ENCODE results near the gene PSMA6. TPM values are rescaled to one million over a fixed set of nuclear protein-coding genes. Genes with fewer than 3 reads are reported as not detected.
A peak's percentile ranks its signal among the peaks of the same experiment; 100 is the strongest.
"Not testable (repeated sequence)": the region's sequence is repeated elsewhere in the genome, so short reads cannot be mapped to it uniquely, and the experiment has no call there.

Gene PSMA6
- total RNA-seq, 3 donors from 2014 or later (not counting 1 experiment from before 2014, with no cell fraction given), result 130 to 141 (median 139) TPM

DNA sequence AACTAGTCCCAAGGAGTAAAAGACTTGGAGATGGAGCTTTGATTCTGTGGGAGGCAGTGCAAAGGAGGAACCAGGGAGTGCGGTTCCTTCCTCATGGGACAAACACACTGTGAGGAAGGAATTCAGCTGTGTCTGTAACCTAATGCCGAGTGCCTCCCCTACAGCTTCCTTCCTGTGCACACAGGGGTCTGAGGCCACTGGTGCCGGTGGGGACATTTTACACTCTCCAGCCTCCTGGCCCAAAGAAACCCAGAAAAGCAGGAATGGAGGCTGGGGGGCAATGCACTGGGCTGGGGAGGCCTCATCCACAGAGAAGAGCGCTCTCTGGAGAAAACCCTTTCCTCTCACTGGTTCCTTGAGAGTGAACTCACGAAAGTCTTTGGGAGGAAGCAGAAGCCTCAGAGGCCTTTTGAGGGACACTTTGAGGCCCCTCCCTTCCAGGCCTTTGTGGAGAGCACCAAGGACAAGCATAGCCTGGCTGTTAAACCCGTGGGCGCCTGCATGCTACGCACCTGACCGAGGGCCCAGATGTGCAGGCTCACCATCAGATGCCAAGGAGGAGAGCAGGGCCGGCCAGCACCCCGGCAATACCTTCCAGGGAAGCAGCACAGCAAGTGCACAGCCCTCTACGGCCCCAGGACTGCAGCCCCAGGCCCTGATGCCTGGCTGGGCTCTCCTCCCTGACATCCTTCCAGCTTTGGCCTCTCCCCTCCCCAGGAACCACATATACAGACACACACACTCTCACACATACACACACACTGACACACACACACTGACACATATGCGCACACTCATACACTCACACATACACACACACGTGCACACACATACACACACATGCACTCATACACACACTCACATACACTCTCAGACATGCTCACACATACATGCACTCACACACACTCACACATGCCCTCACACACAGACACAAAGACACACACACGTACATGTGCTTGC lies 60.4 kb downstream of the PSMA6 start:
- no peaks in the 10 kb centered on the region for H3K27me3 ChIP-seq (ENCODE audit: control insufficient read depth, insufficient read depth, low read length)
- H3K4me3 ChIP-seq (ENCODE audit: low read length), result no peak overlapping the region
- no peak for DNase-seq
- Mint-ChIP-seq H3K27me3 (ENCODE audit: low read depth in 2 of 2) (no peaks in the 10 kb centered on the region), H3K4me1 (peaks cover 16 to 24% of the 10 kb centered on the region in 2 donors), H3K36me3 (no peaks in the 10 kb centered on the region), H3K4me3 (no peak overlapping the region), H3K9me3 (no peaks in the 10 kb centered on the region), H3K27ac (peak overlapping the region in 1 of 2 donors; percentile 3)
- intact Hi-C loops (cut with micrococcal nuclease), result no loop called here
- no peak for ATAC-seq
- H3K27ac ChIP-seq (ENCODE audit: low read length), result no peak overlapping the region
- no peaks in the 10 kb centered on the region for H3K9me3 ChIP-seq (ENCODE audit: control insufficient read depth, insufficient read depth, low read length)
- WGBS (ENCODE audit: insufficient coverage), result 58% methylated on average over 14 of the region's 15 CpGs
- no peaks in the 10 kb centered on the region for H3K36me3 ChIP-seq (ENCODE audit: control insufficient read depth, insufficient read depth, low read length)
- TF ChIP-seq, protein P1, sequence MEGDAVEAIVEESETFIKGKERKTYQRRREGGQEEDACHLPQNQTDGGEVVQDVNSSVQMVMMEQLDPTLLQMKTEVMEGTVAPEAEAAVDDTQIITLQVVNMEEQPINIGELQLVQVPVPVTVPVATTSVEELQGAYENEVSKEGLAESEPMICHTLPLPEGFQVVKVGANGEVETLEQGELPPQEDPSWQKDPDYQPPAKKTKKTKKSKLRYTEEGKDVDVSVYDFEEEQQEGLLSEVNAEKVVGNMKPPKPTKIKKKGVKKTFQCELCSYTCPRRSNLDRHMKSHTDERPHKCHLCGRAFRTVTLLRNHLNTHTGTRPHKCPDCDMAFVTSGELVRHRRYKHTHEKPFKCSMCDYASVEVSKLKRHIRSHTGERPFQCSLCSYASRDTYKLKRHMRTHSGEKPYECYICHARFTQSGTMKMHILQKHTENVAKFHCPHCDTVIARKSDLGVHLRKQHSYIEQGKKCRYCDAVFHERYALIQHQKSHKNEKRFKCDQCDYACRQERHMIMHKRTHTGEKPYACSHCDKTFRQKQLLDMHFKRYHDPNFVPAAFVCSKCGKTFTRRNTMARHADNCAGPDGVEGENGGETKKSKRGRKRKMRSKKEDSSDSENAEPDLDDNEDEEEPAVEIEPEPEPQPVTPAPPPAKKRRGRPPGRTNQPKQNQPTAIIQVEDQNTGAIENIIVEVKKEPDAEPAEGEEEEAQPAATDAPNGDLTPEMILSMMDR (IDR thresholded peaks at IDR 0.05), result no peak
- H3K4me1 ChIP-seq (ENCODE audit: control insufficient read depth, insufficient read depth, low read length), result peaks cover 21% of the 10 kb centered on the region

DNA sequence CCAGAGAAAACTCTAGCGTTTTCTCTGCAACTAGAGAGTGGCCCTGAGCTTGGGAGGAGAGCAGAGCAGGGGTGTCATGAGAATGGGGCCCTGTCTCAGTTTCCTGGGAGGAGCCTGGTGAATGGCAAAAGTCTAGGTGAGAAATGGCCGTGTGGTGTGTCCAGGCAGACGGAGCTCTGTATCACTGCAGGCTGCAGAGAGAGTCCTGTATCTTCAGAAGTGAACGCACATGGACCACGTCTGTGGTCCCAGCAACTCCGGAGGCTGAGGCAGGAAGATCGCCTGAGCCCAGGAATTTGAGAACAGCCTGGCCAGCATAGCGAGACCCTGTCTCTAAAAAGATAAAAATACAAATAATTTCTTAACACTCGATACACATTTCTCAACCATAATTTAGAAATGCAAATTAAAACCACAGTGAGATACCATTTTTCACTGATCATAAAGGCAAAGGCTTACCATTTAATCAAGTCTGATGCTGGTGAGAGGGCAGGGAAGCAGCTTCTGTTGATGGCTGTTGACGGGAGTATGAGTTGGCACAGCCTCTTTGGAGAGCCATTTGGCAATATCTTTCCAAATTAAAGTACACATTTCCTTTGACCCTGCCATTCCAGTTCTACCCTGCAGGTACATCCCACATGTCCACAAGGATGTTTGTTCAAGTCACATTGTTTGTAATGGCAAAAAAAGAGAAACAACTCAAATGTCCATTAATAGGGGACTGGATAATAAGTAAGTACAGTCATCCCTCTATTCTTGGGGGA lies 61.4 kb downstream of the PSMA6 start:
- Histone ChIP-seq H3K27ac (ENCODE audit: low read length) (no peak overlapping the region), H3K4me3 (ENCODE audit: low read length) (no peak overlapping the region), H3K9me3 (ENCODE audit: control insufficient read depth, insufficient read depth, low read length) (no peaks in the 10 kb centered on the region), H3K36me3 (ENCODE audit: control insufficient read depth, insufficient read depth, low read length) (no peaks in the 10 kb centered on the region), H3K4me1 (ENCODE audit: control insufficient read depth, insufficient read depth, low read length) (peaks cover 21% of the 10 kb centered on the region), H3K27me3 (ENCODE audit: control insufficient read depth, insufficient read depth, low read length) (no peaks in the 10 kb centered on the region)
- Mint-ChIP-seq H3K9me3 (no peaks in the 10 kb centered on the region), H3K27ac (peak overlapping the region in 1 of 2 donors; percentile 3), H3K36me3 (no peaks in the 10 kb centered on the region), H3K4me3 (no peak overlapping the region), H3K4me1 (peaks cover 16 to 24% of the 10 kb centered on the region in 2 donors), H3K27me3 (ENCODE audit: low read depth in 2 of 2) (no peaks in the 10 kb centered on the region)
- DNase-seq (no peak), ATAC-seq (no peak)
- TF ChIP-seq, protein P1 (IDR thresholded peaks at IDR 0.05), result no peak
- intact Hi-C loops (cut with micrococcal nuclease), result no loop called here
- 67% methylated on average over 10 of the region's 10 CpGs for WGBS (ENCODE audit: insufficient coverage)

DNA sequence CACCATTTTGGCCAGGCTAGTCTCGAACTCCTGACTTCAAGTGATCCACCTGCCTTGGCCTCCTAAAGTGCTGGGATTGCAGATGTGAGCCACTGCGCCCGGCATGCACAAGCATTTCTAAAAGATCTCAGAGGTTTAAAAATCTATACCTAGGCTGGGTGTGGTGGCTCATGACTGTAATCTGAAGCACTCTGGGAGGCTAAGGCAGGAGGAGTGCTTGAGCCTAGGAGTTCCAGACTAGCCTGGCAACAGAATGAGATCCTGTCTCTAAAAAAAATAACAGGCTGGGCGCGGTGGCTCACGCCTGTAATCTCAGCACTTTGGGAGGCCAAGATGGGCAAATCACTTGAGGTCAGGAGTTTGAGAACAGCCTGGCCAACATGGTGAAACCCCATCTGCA lies 63.1 kb downstream of the PSMA6 start:
- H3K36me3 ChIP-seq (ENCODE audit: control insufficient read depth, insufficient read depth, low read length); H3K9me3 Mint-ChIP-seq; DNase-seq; H3K27ac Mint-ChIP-seq; H3K4me3 Mint-ChIP-seq; H3K36me3 Mint-ChIP-seq; H3K9me3 ChIP-seq (ENCODE audit: control insufficient read depth, insufficient read depth, low read length); H3K4me3 ChIP-seq (ENCODE audit: low read length); H3K27me3 Mint-ChIP-seq (ENCODE audit: low read depth in 2 of 2); H3K27me3 ChIP-seq (ENCODE audit: control insufficient read depth, insufficient read depth, low read length); ATAC-seq; H3K27ac ChIP-seq (ENCODE audit: low read length); intact Hi-C loops (cut with micrococcal nuclease): not testable (repeated sequence)
- H3K4me1 ChIP-seq (ENCODE audit: control insufficient read depth, insufficient read depth, low read length), result peaks cover 21% of the 10 kb centered on the region
- 97% methylated on average over 6 of the region's 6 CpGs for WGBS (ENCODE audit: insufficient coverage)
- peaks cover 16 to 19% of the 10 kb centered on the region in 2 donors for H3K4me1 Mint-ChIP-seq
